HG03457 (cell line): ENCODE data around the gene CELF4.
"Not testable (repeated sequence)": the region's sequence is repeated elsewhere in the genome, so short reads cannot be mapped to it uniquely, and the experiment has no call there.

Source experiments
- ATAC-seq: cut with Tn5 transposase; IDR thresholded peaks from one replicate; pipeline ENCODE4 v1.9.1; 2021; ENCODE audit warnings: moderate number of reproducible peaks; ENCODE audit not compliant: unreplicated experiment

The CELF4 gene

DNA sequence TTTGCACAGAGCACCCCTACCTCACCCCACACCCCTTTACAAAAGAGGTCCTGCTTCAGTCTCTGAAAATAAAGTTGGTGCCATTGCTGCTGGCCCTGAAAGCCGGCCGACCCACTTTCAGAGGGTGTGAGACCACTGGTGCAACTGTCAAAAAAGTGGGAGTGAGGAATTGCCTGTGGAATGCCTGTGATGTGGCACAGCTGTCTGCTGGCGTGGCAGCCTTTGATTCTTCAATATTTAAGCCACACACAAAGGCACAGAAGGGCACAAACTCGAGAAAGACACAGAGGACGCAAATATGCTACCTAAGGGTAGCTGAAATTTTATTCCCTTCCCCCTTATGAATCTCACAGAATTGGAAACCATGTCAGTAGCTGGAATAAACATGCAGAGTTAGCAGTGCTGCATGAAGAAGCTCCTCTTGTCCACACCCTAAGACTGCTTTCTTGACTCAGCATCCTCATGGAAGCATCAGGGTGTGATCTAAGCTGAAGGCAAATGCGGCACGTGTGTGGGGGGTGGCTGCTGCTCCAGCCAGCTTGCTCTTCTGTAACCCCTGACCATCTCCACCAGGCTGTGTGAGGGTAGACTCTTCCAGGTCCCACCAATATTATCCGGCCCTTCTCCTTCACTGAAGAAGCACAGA lies 92.3 kb downstream of the CELF4 start:
- ATAC-seq = no peak

- ATAC-seq = no peak
Measured at GRCh38 chr18:37471637-37472036, 94.0 kb downstream of the CELF4 start.

DNA sequence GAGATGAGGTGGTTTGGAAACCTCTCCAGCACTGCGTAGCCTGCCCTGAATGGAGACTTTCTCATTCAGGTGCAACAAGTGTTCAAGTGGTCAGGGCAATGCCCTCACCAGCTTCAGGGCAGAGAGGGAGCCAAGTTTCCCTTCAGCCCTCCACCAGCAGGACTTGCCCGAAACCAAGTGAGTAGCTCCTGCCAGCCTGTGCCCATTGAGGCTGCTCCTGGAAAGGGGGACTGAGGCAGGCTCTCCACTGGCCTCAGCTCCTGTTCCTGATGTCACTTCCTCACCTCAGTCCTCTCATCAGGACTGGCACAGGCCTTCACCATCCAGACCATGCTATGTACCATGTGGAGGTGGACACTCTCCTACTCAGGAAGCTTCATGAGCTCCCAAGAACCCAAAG lies 94.6 kb downstream of the CELF4 start:
- no peak for ATAC-seq

DNA sequence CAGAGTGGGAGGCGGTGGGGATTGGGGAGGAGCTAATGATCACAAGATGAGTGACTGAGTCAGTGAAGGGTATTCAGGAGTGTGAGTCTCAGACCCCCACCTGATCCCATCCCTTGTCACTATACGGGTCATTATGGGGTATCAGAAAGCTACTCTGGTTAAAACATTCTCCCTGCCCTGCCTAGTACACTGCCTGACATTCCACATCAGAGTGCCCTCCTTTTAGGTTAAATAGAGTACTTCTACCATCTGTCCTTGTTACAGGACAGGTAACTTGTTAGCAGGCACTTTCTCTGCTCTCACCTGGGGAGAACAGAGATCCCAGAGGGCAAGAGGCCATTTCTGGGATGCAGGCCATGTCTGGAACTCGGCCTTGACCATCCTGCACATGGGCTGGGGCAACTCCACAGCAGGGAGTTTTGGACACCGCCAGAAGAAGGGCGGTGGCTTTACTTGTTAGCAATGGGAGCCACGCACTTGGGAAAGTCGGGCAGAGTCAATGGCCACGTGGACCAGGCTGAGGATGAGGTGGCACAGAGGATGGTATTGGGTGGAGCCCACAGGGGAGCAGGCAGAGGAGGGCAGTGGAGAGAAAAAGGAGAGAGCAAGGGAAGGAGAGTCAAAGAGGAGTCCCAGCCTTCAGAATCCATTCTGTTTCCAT lies 98.5 kb downstream of the CELF4 start:
- no peak for ATAC-seq

DNA sequence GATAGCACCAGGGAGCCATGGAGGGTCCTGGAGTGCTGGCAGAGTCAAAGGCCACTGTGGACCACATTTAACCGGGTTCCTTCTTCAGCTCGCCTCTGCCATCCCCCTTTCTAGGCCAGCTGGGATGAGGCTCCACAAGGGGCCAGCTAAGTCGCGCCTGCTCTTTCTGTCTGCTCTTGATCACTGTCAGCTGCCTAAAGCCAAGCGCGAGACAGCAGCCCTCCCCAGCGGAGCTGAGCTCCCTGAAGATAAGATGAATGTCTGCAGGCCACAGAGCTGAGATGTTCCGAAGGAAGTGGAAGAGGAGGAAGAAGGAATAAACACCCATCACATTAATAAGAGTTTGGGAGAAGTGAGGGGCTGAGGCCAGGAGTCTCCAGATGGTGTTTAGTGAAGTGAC lies 99.6 kb downstream of the CELF4 start:
- no peak for ATAC-seq

DNA sequence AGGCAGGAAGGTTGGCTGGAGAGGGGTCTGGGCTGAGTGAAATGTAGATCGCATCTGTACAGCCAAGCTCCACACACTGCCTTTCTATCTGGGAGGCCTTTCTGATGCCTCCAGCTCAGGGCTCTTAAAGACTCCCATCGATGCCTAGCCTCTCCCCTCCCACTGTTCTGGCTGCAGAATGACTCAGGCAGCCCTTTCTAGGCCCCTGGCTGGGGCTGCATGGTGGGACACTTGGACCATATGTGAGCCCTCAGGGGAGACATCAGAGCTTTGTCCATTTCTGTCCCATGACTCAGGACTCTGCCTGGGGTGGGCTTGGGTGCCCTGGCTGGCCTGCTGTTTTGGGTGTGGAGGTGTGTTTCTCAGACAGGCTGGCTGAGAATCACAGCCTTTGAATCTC lies 101.3 kb downstream of the CELF4 start:
- ATAC-seq = no peak

DNA sequence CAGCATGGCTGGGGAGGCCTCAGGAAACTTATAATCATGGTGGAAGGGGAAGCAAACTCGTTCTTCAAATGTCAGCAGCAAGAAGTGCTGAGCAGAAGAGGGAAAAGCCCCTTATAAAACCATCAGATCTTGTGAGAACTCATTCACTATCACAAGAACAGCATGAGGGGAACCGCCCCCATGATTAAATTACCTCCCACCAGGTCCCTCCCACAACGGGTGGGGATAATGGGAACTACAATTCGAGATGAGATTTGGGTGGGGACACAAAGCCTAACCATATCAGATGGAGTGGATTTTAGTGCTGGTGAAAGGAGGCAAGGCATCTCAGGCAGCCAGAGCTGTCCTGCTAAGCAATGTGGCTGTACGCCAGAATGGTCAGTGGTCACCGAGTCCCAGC lies 104.3 kb downstream of the CELF4 start:
- not testable (repeated sequence) for ATAC-seq

GRCh38 chr18:37460604-37461003 lies 105.0 kb downstream of the CELF4 start:
- no peak for ATAC-seq

- ATAC-seq = no peak
Measured at GRCh38 chr18:37458697-37459096, 106.9 kb downstream of the CELF4 start.

DNA sequence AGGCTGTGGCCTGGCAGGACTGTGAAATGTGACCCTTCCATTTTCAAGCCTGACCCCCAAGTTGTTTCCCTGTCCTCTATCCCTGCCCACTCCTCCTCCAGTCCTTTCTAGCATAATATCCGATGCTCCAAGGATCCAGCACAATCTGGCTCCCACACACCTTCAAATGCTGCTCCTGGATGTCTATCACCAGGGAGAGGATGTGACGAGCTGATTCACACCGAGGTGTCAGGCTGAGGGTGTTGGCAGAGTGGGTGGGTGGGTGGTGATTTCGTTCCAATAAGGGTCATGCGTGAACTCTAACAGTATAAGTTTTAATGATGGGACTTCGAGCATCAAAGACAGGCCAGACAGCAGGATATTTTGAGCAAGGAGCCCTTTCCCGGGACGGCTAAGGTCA lies 107.8 kb downstream of the CELF4 start:
- no peak for ATAC-seq

- no peak for ATAC-seq
Measured at GRCh38 chr18:37457341-37457740, 108.3 kb downstream of the CELF4 start.

DNA sequence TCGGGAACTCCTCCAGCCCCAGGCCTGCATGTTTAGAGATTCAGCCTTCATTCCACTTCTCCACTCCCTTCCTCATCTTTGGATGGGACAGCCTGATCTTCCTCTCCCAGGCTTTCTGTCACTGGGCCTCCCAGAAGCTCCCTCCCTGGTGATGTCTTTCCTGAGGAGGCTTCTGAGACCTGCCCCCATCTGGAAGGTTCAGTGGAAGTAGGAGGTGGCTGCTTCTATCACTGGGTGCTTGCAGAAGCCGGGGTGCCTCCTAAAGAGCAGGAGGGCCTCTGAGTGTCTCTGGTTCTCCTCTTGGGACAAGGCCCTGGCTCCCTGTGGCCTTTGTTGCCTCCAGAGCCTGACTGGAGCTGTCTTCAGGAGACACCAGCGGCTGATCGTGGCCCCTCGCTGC lies 108.7 kb downstream of the CELF4 start:
- ATAC-seq = no peak

- no peak for ATAC-seq
Measured at GRCh38 chr18:37456395-37456794, 109.2 kb downstream of the CELF4 start.

DNA sequence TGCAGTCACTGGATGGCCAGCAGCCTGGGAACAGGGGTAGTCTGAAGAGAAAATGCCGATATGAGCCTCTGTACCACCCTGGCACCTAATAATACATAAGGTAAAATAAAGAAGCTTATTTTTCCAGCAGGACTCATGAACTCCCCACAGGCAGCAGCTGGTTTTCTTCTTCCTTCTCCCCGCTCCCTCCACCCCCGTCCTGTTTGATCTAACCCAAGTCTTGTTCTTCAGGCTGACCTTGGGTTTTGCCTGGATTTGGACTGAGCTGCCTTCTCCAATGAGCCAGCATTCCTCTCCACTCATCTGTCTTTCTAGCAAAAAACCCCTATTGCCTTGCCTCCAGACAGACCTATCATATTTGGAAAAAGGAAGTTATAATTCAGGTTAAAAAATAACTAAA lies 111.8 kb downstream of the CELF4 start:
- no peak for ATAC-seq

DNA sequence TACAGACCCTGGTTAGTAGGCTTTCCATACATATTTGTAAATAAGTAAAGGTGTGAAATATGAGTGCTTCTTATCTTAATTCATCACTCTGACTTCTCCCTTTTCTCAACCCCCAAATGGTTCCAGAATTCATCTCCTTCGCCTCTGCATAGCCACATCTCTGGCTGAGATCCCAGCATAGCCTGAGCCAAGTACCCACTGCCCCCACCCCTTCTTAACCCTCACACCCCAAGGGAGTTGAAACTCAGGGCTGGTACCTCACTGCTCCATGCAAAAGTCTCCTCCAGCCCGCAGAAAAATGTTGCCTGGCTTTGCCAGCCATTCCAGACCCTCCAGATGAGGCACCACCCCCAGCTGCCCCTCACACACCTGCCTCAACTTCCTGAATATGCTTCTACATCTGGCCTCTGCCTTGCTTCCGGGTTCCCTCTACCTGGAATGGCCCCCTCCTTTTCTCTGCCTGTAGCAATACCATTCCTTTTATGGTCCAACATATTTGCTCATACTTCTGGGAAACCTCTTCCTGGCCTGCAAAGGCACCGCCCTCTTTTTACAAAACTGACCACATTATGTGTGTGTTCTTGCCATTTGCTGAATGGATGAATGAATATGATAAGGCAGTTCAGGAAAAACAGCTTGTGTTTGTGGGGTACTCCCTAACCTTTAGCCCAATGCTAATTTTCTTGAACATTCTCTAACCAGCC lies 112.8 kb downstream of the CELF4 start:
- ATAC-seq = no peak

- no peak for ATAC-seq
Measured at GRCh38 chr18:37452015-37452414, 113.6 kb downstream of the CELF4 start.

- no peak for ATAC-seq
Measured at GRCh38 chr18:37451239-37451825, 114.3 kb downstream of the CELF4 start.

- no peak for ATAC-seq
Measured at GRCh38 chr18:37450434-37451132, 115.0 kb downstream of the CELF4 start.

- no peak for ATAC-seq
Measured at GRCh38 chr18:37449618-37450017, 116.0 kb downstream of the CELF4 start.

GRCh38 chr18:37448946-37449345 lies 116.7 kb downstream of the CELF4 start:
- no peak for ATAC-seq
